HUES48 (cell line): ENCODE data around the gene DARS2.
"Not testable (repeated sequence)": the region's sequence is repeated elsewhere in the genome, so short reads cannot be mapped to it uniquely, and the experiment has no call there.

Source experiments
- H3K27ac ChIP-seq: one replicate; pipeline ENCODE4 v1.7.0; 2013; ENCODE audit warnings: low read depth, low read length, inconsistent platforms
- H3K27me3 ChIP-seq: 2 replicates; pipeline ENCODE4 v1.6.1; 2013; ENCODE audit warnings: mild to moderate bottlenecking, low read length; ENCODE audit not compliant: control insufficient read depth, insufficient read depth
- H3K36me3 ChIP-seq: 2 replicates; pipeline ENCODE4 v1.6.1; 2013; ENCODE audit warnings: low read length; ENCODE audit not compliant: control insufficient read depth, insufficient read depth
- H3K4me1 ChIP-seq: 2 replicates; pipeline ENCODE4 v1.6.1; 2013; ENCODE audit warnings: mild to moderate bottlenecking, low read length; ENCODE audit not compliant: control insufficient read depth, insufficient read depth
- H3K4me3 ChIP-seq: 2 replicates; pipeline ENCODE4 v1.5.1; 2013; ENCODE audit warnings: mild to moderate bottlenecking, low read depth, low read length
- H3K9ac ChIP-seq: 2 replicates; pipeline ENCODE4 v1.6.1; 2013; ENCODE audit warnings: mild to moderate bottlenecking, low read depth, low read length, moderate library complexity
- H3K9me3 ChIP-seq: 2 replicates; pipeline ENCODE4 v1.6.1; 2013; ENCODE audit warnings: low read length; ENCODE audit not compliant: control insufficient read depth, insufficient read depth

The DARS2 gene

DNA sequence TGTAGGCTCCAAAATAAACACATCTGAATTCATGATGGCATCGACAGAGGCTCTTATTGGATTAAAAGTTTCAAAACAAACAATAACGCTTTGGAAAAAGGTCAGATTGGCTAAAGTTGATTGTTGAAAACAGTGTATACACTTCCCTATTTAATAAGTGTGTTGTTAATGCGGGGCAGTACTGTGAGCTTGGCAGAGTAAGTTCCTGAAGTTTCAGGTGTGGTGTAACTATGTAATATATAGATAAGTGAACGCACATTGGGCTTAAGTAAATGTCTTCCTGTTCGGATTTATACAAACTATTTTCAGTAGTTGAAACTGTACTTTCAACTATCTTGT lies 44.5 kb downstream of the DARS2 start:
- H3K36me3 ChIP-seq = peaks cover 57% of the 10 kb centered on the region
- peak overlapping the region; percentile 99 for H3K27ac ChIP-seq

DNA sequence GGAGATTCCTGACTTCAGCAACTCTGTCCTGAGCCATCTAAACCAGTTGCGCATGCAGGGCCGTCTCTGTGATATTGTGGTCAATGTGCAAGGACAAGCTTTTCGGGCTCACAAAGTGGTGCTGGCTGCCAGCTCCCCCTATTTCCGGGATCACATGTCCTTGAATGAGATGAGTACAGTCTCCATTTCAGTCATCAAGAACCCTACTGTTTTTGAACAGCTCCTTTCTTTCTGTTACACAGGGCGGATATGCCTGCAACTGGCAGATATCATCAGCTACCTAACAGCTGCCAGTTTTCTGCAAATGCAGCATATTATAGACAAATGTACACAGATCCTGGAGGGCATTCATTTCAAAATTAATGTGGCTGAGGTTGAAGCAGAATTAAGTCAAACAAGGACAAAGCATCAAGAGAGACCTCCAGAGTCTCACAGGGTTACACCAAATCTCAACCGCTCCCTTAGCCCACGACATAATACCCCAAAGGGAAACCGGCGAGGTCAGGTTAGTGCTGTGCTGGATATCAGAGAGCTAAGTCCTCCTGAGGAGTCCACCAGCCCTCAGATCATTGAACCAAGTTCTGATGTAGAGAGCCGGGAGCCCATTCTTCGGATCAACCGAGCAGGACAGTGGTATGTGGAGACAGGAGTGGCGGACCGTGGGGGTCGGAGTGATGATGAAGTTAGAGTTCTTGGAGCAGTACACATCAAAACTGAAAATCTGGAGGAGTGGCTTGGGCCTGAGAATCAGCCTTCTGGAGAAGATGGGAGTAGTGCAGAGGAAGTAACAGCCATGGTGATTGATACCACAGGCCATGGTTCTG lies 46.0 kb downstream of the DARS2 start:
- H3K9me3 ChIP-seq = no peaks in the 10 kb centered on the region
- H3K4me3 ChIP-seq = no peak overlapping the region
- H3K9ac ChIP-seq = no peak overlapping the region
- H3K4me1 ChIP-seq = peaks cover 6% of the 10 kb centered on the region; the same call in 1 of the 2 replicates
- H3K27ac ChIP-seq = no peak overlapping the region
- peaks cover 49% of the 10 kb centered on the region for H3K36me3 ChIP-seq
- H3K27me3 ChIP-seq = no peaks in the 10 kb centered on the region

More for the DNA sequence above, 44.5 kb downstream of the DARS2 start:
- H3K4me1 ChIP-seq = peaks cover 18% of the 10 kb centered on the region; the same call in 1 of the 2 replicates
- H3K9me3 ChIP-seq = no peaks in the 10 kb centered on the region
- no peaks in the 10 kb centered on the region for H3K27me3 ChIP-seq
- peak overlapping the region; percentile 89 for H3K4me3 ChIP-seq
- peak overlapping the region; percentile 64 for H3K9ac ChIP-seq

DNA sequence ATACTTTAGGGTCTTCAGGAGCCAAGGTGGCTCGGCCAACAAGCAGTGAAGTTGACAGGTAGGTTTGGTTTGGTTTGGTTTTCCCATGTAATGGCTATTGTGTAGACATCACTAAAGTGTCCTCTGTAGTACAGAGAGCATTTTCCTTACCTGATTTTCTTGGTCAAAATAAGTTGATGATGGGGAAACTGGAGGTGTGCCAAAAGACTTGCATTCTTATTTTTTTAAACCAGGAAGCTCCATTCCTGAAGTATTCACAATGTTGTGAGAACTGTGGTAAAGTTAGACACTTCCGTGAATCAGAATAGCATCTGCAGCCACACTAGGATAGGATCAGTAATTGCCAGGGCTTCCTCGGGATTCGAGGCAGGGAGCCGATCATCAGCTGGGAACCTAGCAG lies 46.6 kb downstream of the DARS2 start:
- no peak overlapping the region for H3K27ac ChIP-seq
- H3K4me3 ChIP-seq = no peak overlapping the region
- peaks cover 49% of the 10 kb centered on the region for H3K36me3 ChIP-seq
- no peaks in the 10 kb centered on the region for H3K9me3 ChIP-seq
- H3K9ac ChIP-seq = no peak overlapping the region
- H3K27me3 ChIP-seq = no peaks in the 10 kb centered on the region
- peaks cover 6% of the 10 kb centered on the region; the same call in 1 of the 2 replicates for H3K4me1 ChIP-seq

DNA sequence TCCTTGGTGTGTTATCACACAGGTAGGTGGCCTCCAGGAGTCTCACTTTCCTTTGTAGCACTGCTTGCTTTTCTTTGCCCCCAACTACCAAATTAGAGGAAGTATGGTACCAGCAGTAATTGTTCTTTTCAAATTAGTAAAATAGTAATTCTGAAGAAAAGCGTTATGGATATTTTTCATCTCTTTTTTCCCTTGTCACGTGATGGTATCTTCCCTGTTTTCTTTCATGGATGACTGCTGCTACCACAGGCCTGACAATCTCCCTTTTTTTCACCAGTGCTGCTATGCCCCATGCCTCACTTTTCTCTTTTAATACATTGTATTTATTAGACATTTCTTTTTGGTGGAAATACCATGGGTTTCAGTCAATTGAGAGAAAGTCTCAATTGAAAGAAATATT lies 47.0 kb downstream of the DARS2 start:
- H3K4me3 ChIP-seq = no peak overlapping the region
- no peaks in the 10 kb centered on the region for H3K9me3 ChIP-seq
- no peak overlapping the region for H3K27ac ChIP-seq
- no peaks in the 10 kb centered on the region for H3K27me3 ChIP-seq
- peaks cover 49% of the 10 kb centered on the region for H3K36me3 ChIP-seq
- H3K9ac ChIP-seq = no peak overlapping the region
- peaks cover 6% of the 10 kb centered on the region; the same call in 1 of the 2 replicates for H3K4me1 ChIP-seq

DNA sequence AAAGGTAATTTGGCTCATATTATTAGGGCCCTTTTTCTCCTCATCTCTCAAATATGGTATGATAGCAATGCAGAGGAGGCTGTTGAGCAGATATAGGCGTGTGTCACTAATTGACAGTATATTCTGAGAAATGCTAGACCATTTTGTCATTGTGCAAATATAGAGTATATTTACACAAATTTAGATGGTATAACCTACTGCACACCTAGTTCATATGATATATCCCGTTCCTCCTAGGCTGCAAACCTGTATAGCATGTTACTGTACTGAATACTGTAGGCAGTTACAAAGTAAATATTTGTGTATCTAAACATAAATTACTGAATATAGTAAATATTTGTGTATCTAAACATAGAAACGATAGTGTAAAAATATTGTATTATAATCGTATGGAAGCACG lies 52.3 kb downstream of the DARS2 start:
- Histone ChIP-seq H3K4me3 (no peak overlapping the region), H3K4me1 (no peaks in the 10 kb centered on the region), H3K27ac (no peak overlapping the region), H3K27me3 (no peaks in the 10 kb centered on the region), H3K36me3 (peaks cover 60% of the 10 kb centered on the region), H3K9ac (no peak overlapping the region), H3K9me3 (no peaks in the 10 kb centered on the region)

DNA sequence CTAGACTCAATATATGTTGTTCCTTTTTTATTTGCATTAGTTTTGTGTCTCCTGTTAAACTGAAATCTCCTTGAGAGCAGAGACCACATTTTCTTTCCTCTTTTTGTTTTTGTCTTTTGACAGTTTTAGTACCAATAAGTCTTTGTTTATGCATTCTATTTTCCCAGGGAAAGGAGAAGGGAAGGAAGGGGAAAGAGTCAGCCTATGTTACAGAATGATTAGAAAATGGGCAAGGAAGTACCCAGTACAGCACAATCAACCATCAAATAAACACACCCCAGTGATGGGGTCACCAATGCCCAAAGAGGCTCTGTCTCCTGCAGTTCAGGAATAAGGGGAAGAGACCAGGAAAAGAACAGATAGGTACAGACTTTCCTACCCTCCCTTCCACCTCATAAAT lies 53.8 kb downstream of the DARS2 start:
- H3K9ac ChIP-seq = no peak overlapping the region
- H3K4me1 ChIP-seq = no peaks in the 10 kb centered on the region
- H3K36me3 ChIP-seq = peaks cover 58% of the 10 kb centered on the region
- no peak overlapping the region for H3K27ac ChIP-seq
- no peak overlapping the region for H3K4me3 ChIP-seq
- H3K27me3 ChIP-seq = no peaks in the 10 kb centered on the region
- no peaks in the 10 kb centered on the region for H3K9me3 ChIP-seq

DNA sequence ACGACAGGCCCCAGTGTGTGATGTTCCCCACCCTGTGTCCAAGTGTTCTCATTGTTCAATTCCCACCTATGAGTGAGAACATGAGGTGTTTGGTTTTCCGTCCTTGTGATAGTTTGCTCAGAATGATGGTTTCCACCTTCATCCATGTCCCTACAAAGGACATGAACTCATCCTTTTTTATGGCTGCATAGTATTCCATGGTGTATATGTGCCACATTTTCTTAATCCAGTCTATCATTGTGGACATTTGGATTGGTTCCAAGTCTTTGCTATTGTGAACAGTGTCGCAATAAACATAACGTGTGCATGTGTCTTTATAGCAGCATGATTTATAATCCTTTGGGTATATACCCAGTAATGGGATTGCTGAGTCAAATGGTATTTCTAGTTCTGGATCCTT lies 56.6 kb downstream of the DARS2 start:
- H3K27me3 ChIP-seq, H3K4me3 ChIP-seq, H3K27ac ChIP-seq, H3K9ac ChIP-seq, H3K4me1 ChIP-seq, H3K9me3 ChIP-seq: not testable (repeated sequence)
- peaks cover 48% of the 10 kb centered on the region for H3K36me3 ChIP-seq

DNA sequence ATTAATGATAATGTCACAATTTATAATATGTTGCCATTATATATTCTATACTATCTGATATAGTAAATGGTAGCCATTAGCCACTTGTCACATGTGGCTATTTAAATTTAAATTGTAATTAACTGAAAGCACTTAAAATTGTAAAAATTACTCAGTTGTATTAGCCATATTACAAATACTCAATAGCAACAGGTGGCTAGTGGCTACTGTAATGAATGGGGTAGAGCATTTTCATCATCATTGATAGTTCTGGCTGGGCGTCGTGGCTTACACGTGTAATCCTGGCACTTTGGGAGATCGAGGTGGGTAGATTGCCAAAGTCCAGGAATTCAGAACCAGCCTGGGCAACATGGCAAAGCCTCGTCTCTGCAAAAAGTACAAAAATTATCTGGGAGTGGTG lies 60.2 kb downstream of the DARS2 start:
- Histone ChIP-seq H3K4me3 (no peak overlapping the region), H3K4me1 (peaks cover 24% of the 10 kb centered on the region), H3K27me3 (no peaks in the 10 kb centered on the region), H3K27ac (no peak overlapping the region), H3K9me3 (no peaks in the 10 kb centered on the region), H3K9ac (no peak overlapping the region), H3K36me3 (peaks cover 26% of the 10 kb centered on the region)

DNA sequence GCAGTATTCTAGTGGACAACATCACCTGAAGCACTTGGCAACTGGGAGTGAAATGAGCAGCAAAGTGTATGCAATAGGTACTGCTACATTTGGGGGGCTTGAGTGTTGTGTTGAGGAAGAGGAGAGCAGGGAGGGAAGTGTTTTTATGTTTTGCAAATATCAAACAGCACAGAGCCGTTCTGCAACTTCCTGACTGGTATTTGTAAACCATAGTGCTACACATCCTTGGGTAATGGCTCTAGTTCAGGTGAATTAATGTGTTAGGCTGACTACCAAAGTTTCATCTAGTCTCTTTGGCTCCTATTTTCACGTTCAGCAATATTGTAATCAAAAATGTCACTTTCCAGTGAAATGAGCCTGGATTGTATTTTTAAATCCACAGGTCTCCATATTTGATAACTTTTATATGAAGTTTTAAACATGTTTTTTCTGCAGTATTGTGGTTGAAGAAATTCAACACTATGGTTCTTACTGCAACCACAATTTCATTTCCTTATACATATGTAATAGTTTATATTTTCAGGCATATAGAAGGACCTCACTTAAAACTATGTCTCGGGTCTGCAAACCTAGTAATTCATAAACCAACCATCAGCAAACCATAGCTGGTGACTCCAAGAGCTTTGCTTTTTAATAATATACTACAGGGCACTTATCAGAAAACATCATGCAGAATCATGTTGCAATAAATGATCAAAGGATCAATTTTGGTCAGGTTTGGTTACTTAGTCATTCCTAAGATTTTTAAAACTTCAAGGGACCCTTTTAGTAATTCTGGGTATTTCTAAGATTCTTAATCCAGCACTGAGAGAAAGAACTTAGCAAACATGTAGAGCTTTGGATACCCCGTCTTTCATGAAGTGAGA lies 62.5 kb downstream of the DARS2 start:
- H3K4me3 ChIP-seq = no peak overlapping the region
- H3K4me1 ChIP-seq = peaks cover 34% of the 10 kb centered on the region
- no peak overlapping the region for H3K9ac ChIP-seq
- H3K27ac ChIP-seq = no peak overlapping the region
- H3K27me3 ChIP-seq = no peaks in the 10 kb centered on the region
- H3K9me3 ChIP-seq = no peaks in the 10 kb centered on the region
- peaks cover 19% of the 10 kb centered on the region for H3K36me3 ChIP-seq

DNA sequence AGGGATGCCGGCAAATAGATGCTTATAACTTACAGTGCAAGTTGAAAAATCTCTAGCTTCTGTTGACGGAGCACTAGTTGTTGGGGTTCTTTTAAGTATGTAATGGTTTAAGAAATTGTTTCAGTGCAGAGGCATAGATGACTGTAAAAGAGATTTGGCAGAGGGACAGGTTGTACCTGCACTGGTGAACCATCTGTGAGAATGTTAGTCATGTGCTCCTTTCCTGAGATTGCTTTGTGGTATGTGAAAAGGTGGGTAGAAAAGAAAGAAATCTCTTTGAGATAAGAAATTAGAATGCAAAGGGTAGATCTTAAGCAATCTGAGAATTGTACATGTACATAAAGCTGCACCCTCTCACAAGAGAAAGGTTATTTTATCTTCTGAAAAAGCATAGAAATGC lies 63.2 kb downstream of the DARS2 start:
- peaks cover 34% of the 10 kb centered on the region for H3K4me1 ChIP-seq
- no peak overlapping the region; the same call in 1 of the 2 replicates for H3K9ac ChIP-seq
- H3K36me3 ChIP-seq = peaks cover 19% of the 10 kb centered on the region
- H3K27ac ChIP-seq = no peak overlapping the region
- H3K27me3 ChIP-seq = no peaks in the 10 kb centered on the region
- H3K9me3 ChIP-seq = no peaks in the 10 kb centered on the region
- no peak overlapping the region for H3K4me3 ChIP-seq

DNA sequence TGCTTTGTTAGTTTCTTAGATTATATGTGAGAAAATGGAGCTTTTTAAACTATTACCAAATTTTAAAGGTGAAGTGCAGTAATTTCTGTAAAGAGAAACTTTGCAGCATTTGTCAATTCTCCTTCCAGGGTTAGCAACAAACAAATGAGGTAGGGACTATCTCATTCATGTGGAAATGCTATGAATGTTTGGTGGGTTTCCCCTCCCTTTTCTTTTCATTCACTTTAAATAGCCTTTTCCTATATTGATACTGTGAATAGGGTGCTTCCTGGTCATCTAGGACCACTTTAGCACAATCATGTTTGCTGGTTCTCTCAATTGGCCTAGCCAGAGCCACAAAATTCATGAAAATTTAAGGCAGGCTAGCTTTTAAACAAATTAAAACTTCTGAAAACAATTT lies 64.3 kb downstream of the DARS2 start:
- Histone ChIP-seq H3K4me1 (peaks cover 34% of the 10 kb centered on the region), H3K36me3 (peaks cover 19% of the 10 kb centered on the region), H3K9ac (0 out of 2 replicates have a peak overlapping the region, but pooled peaks have one; percentile 10), H3K9me3 (no peaks in the 10 kb centered on the region), H3K27ac (peak overlapping the region; percentile 57), H3K27me3 (no peaks in the 10 kb centered on the region), H3K4me3 (peak overlapping the region; percentile 21; the same call in 1 of the 2 replicates)
